Kidney (tissue), 14 donors: ENCODE data around the gene CPLX1. TPM values are rescaled to one million over a fixed set of nuclear protein-coding genes. Genes with fewer than 3 reads are reported as not detected.

Source experiments
- DNase-seq, 5 donors: peaks; one replicate each; pipeline ENCODE4 v3.0.0-alpha.2; 2013 to 2020
- FAIRE-seq: peaks from 2 replicates; lab custom pipeline; 2012; peaks lifted over from hg19 to GRCh38; lab: Jason Lieb, UNC
- H3K27ac ChIP-seq, 2 donors: one replicate each; pipeline ENCODE4 v1.7.0; 2013; ENCODE audit warnings: low read depth in 2 of 2, low read length in 2 of 2, inconsistent platforms in 1 of 2
- H3K27me3 ChIP-seq: one replicate; pipeline ENCODE4 v1.7.1; 2013; ENCODE audit warnings: low read length, inconsistent platforms; ENCODE audit not compliant: control insufficient read depth, insufficient read depth
- H3K36me3 ChIP-seq, 3 donors: one replicate each; pipeline versions ENCODE4 v1.7.0 to v1.7.1; 2013; ENCODE audit warnings: low read length in 3 of 3, control low read depth in 1 of 3, inconsistent platforms in 1 of 3; ENCODE audit not compliant: insufficient read depth in 3 of 3, control insufficient read depth in 2 of 3
- H3K4me1 ChIP-seq, 3 donors: one replicate each; pipeline versions ENCODE4 v1.7.0 to v1.7.1; 2013; ENCODE audit warnings: low read length in 3 of 3, inconsistent platforms in 1 of 3, low read depth in 1 of 3; ENCODE audit not compliant: control insufficient read depth in 2 of 3, insufficient read depth in 2 of 3
- H3K4me3 ChIP-seq, 3 donors: one replicate each; pipeline versions ENCODE4 v1.7.0 to v1.8.1; 2013; ENCODE audit warnings: low read length in 3 of 3, control low read depth in 1 of 3, inconsistent platforms in 1 of 3
- H3K9ac ChIP-seq, 3 donors: one replicate each; pipeline versions ENCODE4 v1.7.0 to v1.7.1; 2013; ENCODE audit warnings: low read length in 3 of 3, control low read depth in 1 of 3, inconsistent platforms in 1 of 3
- H3K9me3 ChIP-seq, 3 donors: one replicate each; pipeline versions ENCODE4 v1.7.0 to v1.7.1; 2013; ENCODE audit warnings: low read length in 3 of 3, control low read depth in 1 of 3, inconsistent platforms in 1 of 3; ENCODE audit not compliant: control insufficient read depth in 2 of 3, insufficient read depth in 1 of 3
- intact Hi-C: fragments of 100-400 bp; cut with DNase I; formaldehyde crosslinking; loops from one replicate; pipeline ENCODE4 v1.11.1; 2022
- polyA plus RNA-seq: library from polyadenylated mRNA; stranded (reverse); fragments of 350-450 nt; fragmentation: Illumina TruSeq; extraction: RNeasy Lipid Tissue Mini Kit (QIAGEN cat#74804); gene quantifications from one replicate; pipeline ENCODE4 v1.2.3, GENCODE V29; 2014; ENCODE audit warnings: low read depth, low replicate concordance; ENCODE audit not compliant: insufficient read depth
- total RNA-seq: library from RNA; stranded (reverse); fragmentation: NEBNext Ultra II Directional; extraction: Animal tissue kit (Norgen Biotek cat#: 25700); gene quantifications from one replicate; pipeline ENCODE4 v1.2.1, GENCODE V29; 2021
- TF ChIP-seq, protein P1 (sequence below): IDR thresholded peaks from 3 replicates; pipeline ENCODE4 v1.5.1; 2012; ENCODE audit warnings: mild to moderate bottlenecking, moderate library complexity, borderline replicate concordance; ENCODE audit not compliant: insufficient read depth; ENCODE audit errors: extremely low read depth
- donor health status: control.
- donor health status: control.
- donor health status: control.
- donor health status: control.
- donor health status: control.
- donor health status: DM: yes; HTN: yes; CAD: no.
- donor health status: Normal renal cell carcinoma (clear cell type).

CPLX1 gene
- total and polyA plus RNA-seq, 2 donors from 2014 or later, result 3.9 to 10.2 TPM

DNA sequence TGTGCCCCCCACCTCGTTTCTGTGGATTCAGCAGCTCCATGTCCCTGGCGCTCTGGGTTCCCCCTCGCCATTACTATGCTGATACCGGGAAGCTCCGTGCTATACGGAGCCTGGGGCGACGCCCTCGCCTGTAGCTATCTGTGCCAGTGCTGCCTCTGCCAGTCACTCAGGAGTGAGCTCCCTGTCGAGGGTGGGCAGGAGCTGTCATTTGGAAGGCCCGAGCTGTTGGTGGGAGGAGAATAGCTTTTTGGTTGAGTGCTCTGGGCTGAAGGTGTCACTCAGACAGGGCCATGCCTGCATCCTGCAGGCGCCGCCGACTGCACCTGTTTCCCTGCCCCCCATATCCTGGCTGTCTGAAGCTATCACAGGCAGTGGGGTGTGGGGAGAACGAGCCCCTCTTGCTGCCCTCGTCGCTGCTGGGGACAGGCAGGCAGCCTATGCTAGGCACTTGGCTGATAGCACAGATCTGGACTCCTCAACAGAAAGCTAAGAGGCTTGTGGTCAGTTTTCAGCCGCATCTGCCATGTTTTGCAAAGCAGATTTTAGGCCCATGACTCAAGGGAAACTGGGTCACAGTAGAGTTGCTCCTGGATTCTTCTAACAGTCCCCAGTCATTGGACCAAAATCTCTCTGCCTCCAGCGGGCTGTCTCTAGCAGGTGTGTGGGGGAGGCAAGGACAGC is 31.8 kb downstream of the CPLX1 start:
- peaks cover 0 to 2% (median 0%) of the 10 kb centered on the region in 3 donors for H3K4me1 ChIP-seq
- no peak for FAIRE-seq
- no peaks in the 10 kb centered on the region for H3K9me3 ChIP-seq
- no peak overlapping the region for H3K27ac ChIP-seq
- TF ChIP-seq, protein P1, sequence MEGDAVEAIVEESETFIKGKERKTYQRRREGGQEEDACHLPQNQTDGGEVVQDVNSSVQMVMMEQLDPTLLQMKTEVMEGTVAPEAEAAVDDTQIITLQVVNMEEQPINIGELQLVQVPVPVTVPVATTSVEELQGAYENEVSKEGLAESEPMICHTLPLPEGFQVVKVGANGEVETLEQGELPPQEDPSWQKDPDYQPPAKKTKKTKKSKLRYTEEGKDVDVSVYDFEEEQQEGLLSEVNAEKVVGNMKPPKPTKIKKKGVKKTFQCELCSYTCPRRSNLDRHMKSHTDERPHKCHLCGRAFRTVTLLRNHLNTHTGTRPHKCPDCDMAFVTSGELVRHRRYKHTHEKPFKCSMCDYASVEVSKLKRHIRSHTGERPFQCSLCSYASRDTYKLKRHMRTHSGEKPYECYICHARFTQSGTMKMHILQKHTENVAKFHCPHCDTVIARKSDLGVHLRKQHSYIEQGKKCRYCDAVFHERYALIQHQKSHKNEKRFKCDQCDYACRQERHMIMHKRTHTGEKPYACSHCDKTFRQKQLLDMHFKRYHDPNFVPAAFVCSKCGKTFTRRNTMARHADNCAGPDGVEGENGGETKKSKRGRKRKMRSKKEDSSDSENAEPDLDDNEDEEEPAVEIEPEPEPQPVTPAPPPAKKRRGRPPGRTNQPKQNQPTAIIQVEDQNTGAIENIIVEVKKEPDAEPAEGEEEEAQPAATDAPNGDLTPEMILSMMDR, result no peak
- no peaks in the 10 kb centered on the region for H3K36me3 ChIP-seq
- no peak overlapping the region for H3K9ac ChIP-seq
- no peak overlapping the region for H3K4me3 ChIP-seq
- intact Hi-C loops, result no loop called here
- peaks cover 3% of the 10 kb centered on the region for H3K27me3 ChIP-seq
- DNase-seq, result peak in 2 of 5 donors; percentile 8 to 52

DNA sequence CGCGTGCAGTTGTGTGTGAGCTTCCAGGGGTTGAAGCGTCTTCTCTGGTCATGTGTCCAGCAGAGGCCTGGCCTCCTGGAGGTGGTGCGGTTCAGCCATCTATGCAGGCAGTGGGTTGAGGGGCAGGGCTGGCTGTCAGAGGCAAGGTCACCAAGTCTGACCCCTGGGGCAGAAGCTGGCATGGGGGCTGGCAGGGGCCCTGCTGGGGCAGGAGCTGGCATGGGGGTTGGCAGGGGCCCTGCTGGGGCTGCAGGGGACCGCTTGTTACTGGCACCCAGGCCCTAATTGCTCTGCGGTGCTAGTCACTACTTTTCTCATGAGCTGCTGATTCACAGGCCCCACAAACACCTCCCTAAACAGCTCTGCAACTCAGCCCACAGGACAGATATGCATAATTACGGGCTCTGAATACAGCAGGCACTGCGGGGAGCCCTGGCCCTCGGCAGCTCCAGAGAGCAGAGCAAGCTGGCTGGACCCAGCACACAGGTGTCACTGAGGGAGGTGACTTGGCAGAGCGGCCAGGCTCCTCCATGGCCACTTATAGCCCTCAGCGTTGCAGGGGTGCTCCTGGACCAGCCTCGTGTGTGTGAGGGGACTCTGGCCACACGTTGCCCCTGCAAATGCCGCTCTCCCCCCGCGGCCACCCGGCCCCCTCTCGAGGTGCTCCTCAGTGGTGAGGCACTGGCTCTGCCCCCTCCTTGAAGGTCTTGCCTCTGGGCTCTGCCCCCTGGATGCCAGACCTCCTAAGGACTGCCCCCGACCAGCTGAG is 32.7 kb downstream of the CPLX1 start:
- H3K9ac ChIP-seq, result no peak overlapping the region
- H3K4me3 ChIP-seq, result no peak overlapping the region
- no peak for FAIRE-seq
- H3K36me3 ChIP-seq, result no peaks in the 10 kb centered on the region
- peak in 2 of 5 donors; percentile 63 to 64 for DNase-seq
- intact Hi-C loops, result no loop called here
- no peak overlapping the region for H3K27ac ChIP-seq
- H3K9me3 ChIP-seq, result no peaks in the 10 kb centered on the region
- peaks cover 3% of the 10 kb centered on the region for H3K27me3 ChIP-seq
- peaks cover 0 to 2% (median 0%) of the 10 kb centered on the region in 3 donors for H3K4me1 ChIP-seq
- TF ChIP-seq, protein P1, result no peak

DNA sequence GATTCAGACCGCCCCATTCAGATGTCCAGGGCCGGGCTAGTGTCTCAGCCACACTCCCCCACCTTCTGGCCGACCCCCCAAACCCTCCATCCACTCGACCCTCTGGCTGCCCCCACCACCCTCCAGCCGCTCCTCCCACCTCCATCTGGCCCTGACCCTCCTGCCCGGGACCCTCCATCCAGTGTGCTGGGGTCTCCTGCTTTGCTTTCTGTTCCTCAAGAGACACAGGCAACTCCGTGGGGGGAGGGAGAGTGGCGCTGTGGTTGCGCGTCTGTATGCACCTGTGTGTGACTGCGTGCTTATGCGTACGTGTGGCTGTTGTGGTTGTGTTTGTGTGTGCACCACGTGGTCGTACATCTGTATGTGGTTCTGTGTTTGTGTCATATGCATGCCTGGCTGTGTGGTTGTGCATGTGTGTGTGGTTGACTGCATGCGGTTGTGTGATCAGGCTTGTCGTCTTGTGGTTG is 33.3 kb downstream of the CPLX1 start:
- Histone ChIP-seq H3K36me3 (no peaks in the 10 kb centered on the region), H3K27ac (no peak overlapping the region), H3K9me3 (no peaks in the 10 kb centered on the region), H3K4me1 (peaks cover 0 to 2% (median 0%) of the 10 kb centered on the region in 3 donors), H3K4me3 (no peak overlapping the region), H3K27me3 (peaks cover 3% of the 10 kb centered on the region), H3K9ac (no peak overlapping the region)
- TF ChIP-seq, protein P1, result no peak
- DNase-seq (peak in 2 of 5 donors; percentile 22 to 60), FAIRE-seq (no peak)
- intact Hi-C loops, result no loop called here
